GM12872 (cell line): ENCODE measurements around the gene MAP3K14.

ENCODE experiments used
- CTCF ChIP-seq: IDR thresholded peaks from 3 replicates; pipeline ENCODE4 v1.5.1; 2011; ENCODE audit warnings: low read depth, mild to moderate bottlenecking, low read length, moderate library complexity; ENCODE audit not compliant: insufficient read depth

Gene MAP3K14

GRCh38 chr17:45326626-45327025 is 9.8 kb upstream of the MAP3K14 start:
- no peak for TF ChIP-seq CTCF

GRCh38 chr17:45325810-45326209 is 9.0 kb upstream of the MAP3K14 start:
- no peak for TF ChIP-seq CTCF

- no peak for TF ChIP-seq CTCF
These were observed 7.5 kb upstream of the MAP3K14 start for GRCh38 chr17:45324336-45324735.

DNA sequence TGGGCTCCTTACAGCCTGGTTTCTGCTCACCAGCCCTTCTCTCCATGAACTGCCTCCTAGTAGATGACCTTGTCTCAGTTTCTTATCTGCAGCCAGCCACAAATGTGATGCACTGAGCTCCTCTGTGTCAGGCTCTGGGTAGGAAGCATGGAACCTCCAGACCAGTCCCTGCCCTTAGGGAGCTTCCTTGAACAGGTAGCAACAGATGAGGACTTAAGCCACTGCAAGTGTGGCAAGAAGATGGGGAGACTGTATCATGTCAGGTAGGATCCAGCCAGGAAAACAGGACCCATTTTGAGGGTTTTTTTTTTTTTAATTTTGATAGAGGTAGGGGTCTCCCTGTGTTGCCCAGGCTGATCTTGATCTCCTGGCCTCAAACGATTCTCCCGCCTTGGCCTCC is 5.3 kb upstream of the MAP3K14 start:
- no peak for TF ChIP-seq CTCF

DNA sequence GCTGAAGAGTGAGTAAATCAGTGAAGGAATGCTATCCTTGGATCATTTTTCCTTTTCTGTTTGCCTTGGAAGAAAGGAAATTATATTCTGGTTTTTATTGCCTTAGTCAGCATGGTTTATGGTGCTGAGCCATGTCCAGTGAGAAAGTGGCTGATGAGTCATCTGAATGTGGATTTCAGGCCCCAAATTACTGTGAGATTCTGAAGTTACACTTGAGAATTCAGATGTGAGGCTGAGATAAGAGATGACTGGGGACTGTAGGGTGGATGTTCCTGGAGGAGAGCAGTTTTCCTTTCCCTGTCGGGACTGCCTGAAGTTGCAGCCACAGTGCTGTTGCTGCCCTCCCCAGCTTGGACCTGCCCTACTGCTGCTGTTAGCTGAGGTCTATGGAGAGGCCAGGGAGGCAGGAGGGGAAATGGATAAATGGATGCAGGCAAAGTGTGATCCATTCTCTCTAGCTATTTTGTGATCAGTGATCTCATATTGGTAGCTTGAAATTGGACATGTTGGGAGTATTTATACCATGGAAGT is 4.2 kb upstream of the MAP3K14 start:
- TF ChIP-seq CTCF: no peak

- no peak for TF ChIP-seq CTCF
These were observed 3.6 kb upstream of the MAP3K14 start for GRCh38 chr17:45320349-45320930.

DNA sequence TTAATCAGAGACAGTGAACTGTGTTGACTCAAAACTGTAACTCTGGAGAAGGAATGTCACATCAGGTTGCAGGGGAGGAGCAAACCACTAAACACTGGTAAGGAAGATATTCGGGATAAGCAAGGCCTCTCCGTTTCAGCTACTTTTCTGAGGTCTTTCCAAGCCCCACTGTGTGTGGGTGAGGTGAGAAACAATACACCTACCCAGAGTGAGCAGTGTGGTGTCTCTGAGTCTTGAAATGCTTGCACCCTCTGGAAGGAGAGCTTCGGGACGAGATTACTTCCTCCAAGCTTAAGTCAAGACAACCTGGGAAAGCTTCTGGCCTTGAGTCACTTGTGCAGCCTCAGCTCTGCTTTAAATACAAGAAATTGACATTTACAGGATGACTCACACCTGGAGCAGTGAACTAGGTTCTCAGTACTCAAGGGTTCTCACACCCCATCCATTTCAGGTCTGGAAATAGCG is 2.5 kb upstream of the MAP3K14 start:
- no peak for TF ChIP-seq CTCF
